Keratinocyte (primary cell): Measurements from ENCODE around the gene ZC3H12C.

Experiments
- CTCF ChIP-seq, 3 experiments: IDR thresholded peaks in 1 of 3; conservative IDR thresholded peaks in 1 of 3; optimal IDR thresholded peaks in 1 of 3; 2 replicates in 2 of 3; 3 replicates in 1 of 3; pipeline versions ENCODE3 to v1.5.1; 2011; ENCODE audit warnings: low read length in 3 of 3, mild to moderate bottlenecking in 3 of 3, moderate library complexity in 2 of 3, control low read depth in 1 of 3, inconsistent platforms in 1 of 3; ENCODE audit not compliant: insufficient read depth in 2 of 3; ENCODE audit errors: extremely low read depth in 1 of 3
- EZH2 ChIP-seq: IDR thresholded peaks from one replicate; pipeline ENCODE4 v1.6.1; 2012; ENCODE audit warnings: inconsistent platforms, mild to moderate bottlenecking, low read length, moderate library complexity

GRCh38 chr11:110100476-110101240 is 7.5 kb downstream of the ZC3H12C start:
- no peak for TF ChIP-seq CTCF (optimal IDR thresholded peaks at IDR 0.05 in 1 of 3, IDR thresholded peaks at IDR 0.05 in 1 of 3, conservative IDR thresholded peaks at IDR 0.05 in 1 of 3; ENCODE audit: extremely low read depth in 1 of 3, insufficient read depth in 2 of 3, low read length in 3 of 3)
- TF ChIP-seq EZH2, result no peak
